Transverse colon (tissue), 4 donors: ENCODE results near the gene ENDOD1. TPM values are rescaled to one million over a fixed set of nuclear protein-coding genes. Genes with fewer than 3 reads are reported as not detected.

Source experiments
- DNase-seq: peaks from one replicate; pipeline ENCODE4 v3.0.0-alpha.2; 2019
- H3K27ac ChIP-seq, 4 donors: fragments of 200-600 bp; sonication (generic); 2 replicates each; pipeline ENCODE4 v1.5.1; 2016 to 2018; ENCODE audit warnings: inconsistent platforms in 4 of 4
- H3K27me3 ChIP-seq: fragments of 200-600 bp; sonication (generic); 2 replicates; pipeline ENCODE4 v1.5.1; 2017; ENCODE audit warnings: inconsistent platforms
- H3K36me3 ChIP-seq, 4 donors: fragments of 200-600 bp; sonication (generic); 2 replicates each; pipeline ENCODE4 v1.5.1; 2017 to 2019; ENCODE audit warnings: inconsistent platforms in 4 of 4
- H3K4me1 ChIP-seq, 4 donors: fragments of 200-600 bp; sonication (generic); 2 replicates each; pipeline ENCODE4 v1.5.1; 2017 to 2020; ENCODE audit warnings: inconsistent platforms in 4 of 4
- H3K4me3 ChIP-seq, 4 donors: fragments of 200-600 bp; sonication (generic); 1 replicate in 1 of 4; 2 replicates in 3 of 4; pipeline versions ENCODE4 v1.5.1 to v1.6.1; 2017 to 2019; ENCODE audit warnings: inconsistent platforms in 4 of 4
- H3K9me3 ChIP-seq, 2 donors: fragments of 200-600 bp; sonication (generic); 2 replicates each; pipeline ENCODE4 v1.5.1; 2017 to 2019; ENCODE audit warnings: inconsistent platforms in 2 of 2
- CTCF ChIP-seq, 5 experiments: fragments of 200-600 bp in 3 of 5; fragments of 450-650 bp in 2 of 5; sonication (generic) in 3 of 5; IDR thresholded peaks; 1 replicate in 2 of 5; 2 replicates in 3 of 5; pipeline ENCODE4 v1.5.1; 2016 to 2017; ENCODE audit warnings: antibody characterized with exemption in 5 of 5, inconsistent platforms in 3 of 5, mild to moderate bottlenecking in 2 of 5, moderate library complexity in 1 of 5
- EP300 ChIP-seq: sonication (generic); formaldehyde crosslinking; IDR thresholded peaks from one replicate; pipeline ENCODE4 v1.6.1; 2017; ENCODE audit warnings: antibody characterized with exemption, low read depth
- POLR2A ChIP-seq: fragments of 450-650 bp; IDR thresholded peaks from one replicate; pipeline ENCODE4 v1.6.1; 2016; ENCODE audit warnings: antibody characterized with exemption, mild to moderate bottlenecking, moderate library complexity
- POLR2AphosphoS5 ChIP-seq, 3 donors: sonication (generic); formaldehyde crosslinking; IDR thresholded peaks; one replicate each; pipeline ENCODE4 v1.6.1; 2016; ENCODE audit warnings: antibody characterized with exemption in 3 of 3
- WGBS, 2 donors: methylation state at CpG; one replicate each; pipeline ENCODE4 v1.1.5; 2018; ENCODE audit warnings: low coverage in 1 of 2; 5-methylcytosine and 5-hydroxymethylcytosine counted together
- in situ Hi-C, 4 donors: fragments of 200-750 bp; cut with MboI; loops; one replicate each; pipeline versions ENCODE4 v1.15.0 to v1.15.1; 2017; ENCODE audit warnings: low sequenced_read_pairs in 3 of 4, low pct_ligation_motif_present in 1 of 4, low pct_unique_long_range_greater_than_20kb in 1 of 4
- intact Hi-C: fragments of 100-400 bp; cut with DNase I; formaldehyde crosslinking; loops from one replicate; pipeline ENCODE4 v1.15.1; 2023; ENCODE audit warnings: low total_unique reads
- total RNA-seq, 4 donors: library from RNA; depleted of rRNA; stranded (reverse); fragments of >200 nt; gene quantifications; one replicate each; pipeline ENCODE4 v1.1.0, GENCODE V29; 2016

ENDOD1 gene
- 10 to 100 TPM; 36.4 to 86.2 (median 73.2) TPM for total RNA-seq

DNA sequence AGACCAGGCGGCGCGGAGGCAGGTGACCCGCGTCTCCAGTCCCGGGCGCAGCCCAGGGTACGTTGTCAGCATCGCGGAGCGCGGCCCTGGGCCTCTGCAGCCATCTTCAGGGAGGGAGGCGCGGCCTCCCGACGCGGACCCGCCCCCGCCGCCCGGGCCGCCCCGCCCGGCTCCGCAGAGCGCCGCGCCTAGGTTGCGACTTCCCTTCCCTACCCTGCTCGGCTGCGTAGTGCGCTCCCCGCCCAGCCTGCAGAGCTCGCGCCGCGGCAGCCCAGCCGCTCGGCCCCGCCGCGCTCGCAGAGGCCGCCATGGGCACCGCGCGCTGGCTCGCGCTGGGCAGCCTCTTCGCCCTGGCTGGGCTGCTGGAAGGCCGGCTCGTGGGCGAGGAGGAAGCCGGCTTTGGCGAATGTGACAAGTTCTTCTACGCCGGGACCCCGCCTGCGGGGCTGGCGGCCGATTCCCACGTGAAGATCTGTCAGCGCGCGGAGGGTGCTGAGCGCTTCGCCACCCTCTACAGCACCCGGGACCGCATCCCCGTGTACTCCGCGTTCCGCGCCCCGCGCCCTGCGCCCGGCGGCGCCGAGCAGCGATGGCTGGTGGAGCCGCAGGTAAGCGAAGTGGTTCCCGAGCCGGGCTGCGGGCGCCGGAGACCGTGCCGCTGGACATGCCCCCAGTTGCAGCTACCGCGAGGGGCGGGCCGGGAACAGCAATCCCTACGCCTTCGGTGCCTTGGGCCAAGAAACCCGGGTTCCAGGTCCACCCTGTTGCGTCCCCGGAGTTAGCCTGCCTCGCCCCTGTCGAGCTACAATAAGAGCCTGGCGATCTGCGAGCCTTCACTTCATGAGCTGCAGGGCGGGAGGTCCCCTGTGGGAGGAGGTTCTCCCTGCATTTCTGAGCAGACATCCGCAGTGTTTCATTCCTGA, at the start of gene ENDOD1:
TSS of gene ENDOD1 (plus strand) at position 227 of the 923 bp plus-strand sequence. CDS start at position 309, 82 bp downstream.
- H3K36me3 ChIP-seq, result no peaks in the 10 kb centered on the region
- intact Hi-C loops (no loop called here), in situ Hi-C loops (no loop called here)
- no peaks in the 10 kb centered on the region for H3K9me3 ChIP-seq
- peak; percentile 22 for TF ChIP-seq POLR2A
- TF ChIP-seq CTCF (IDR thresholded peaks at IDR 0.05), result peak in 2 of 5 experiments; percentile 20 to 25
- no peak for TF ChIP-seq EP300
- TF ChIP-seq POLR2AphosphoS5 (IDR thresholded peaks at IDR 0.05), result peak; percentile 62 to 95 (median 94)
- DNase-seq, result peak; percentile 88
- peaks cover 12 to 52% (median 34%) of the 10 kb centered on the region in 4 donors for H3K4me1 ChIP-seq
- peak within 1 kb of the TSS; percentile 92 to 98 (median 98) for H3K27ac ChIP-seq
- H3K27me3 ChIP-seq, result no peaks in the 10 kb centered on the region
- 0% methylated on average over 69 of the region's 106 CpGs; no CpG with 5 or more reads in 1 of the 2 donors for WGBS, 2 donors
- H3K4me3 ChIP-seq, result peak within 1 kb of the TSS; percentile 67 to 97 (median 88)

DNA sequence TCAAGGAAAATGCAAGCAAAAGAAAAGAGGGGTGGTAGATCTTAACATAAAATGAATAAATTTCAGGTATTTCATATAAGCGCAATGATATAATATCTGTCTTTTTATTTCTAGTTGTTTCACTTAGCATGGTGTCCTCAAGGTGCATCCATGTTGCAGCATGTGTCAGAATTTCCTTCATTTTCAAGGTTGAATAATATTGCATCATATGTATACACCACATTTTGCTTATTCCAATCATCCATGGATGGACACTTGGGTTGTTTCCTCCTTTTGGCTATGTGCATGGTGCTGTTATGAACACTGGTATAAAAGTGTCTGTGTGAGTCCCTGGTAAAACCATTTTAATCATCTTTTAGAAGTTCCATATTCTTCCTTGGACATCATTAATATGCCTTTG, 47.4 kb upstream of the ENDOD1 start:
- no peaks in the 10 kb centered on the region for H3K9me3 ChIP-seq
- no peak for DNase-seq
- intact Hi-C loops, result no loop called here
- no peaks in the 10 kb centered on the region for H3K4me1 ChIP-seq
- TF ChIP-seq CTCF (IDR thresholded peaks at IDR 0.05), result no peak
- no peak for TF ChIP-seq POLR2A
- no peak for TF ChIP-seq POLR2AphosphoS5 (IDR thresholded peaks at IDR 0.05)
- TF ChIP-seq EP300, result no peak
- H3K27me3 ChIP-seq, result peaks cover 24% of the 10 kb centered on the region
- in situ Hi-C loops, result no loop called here
- H3K27ac ChIP-seq, result no peak overlapping the region
- H3K36me3 ChIP-seq, result no peaks in the 10 kb centered on the region
- no peak overlapping the region for H3K4me3 ChIP-seq
- WGBS, 2 donors, result 98 to 100% methylated on average over 1 of the region's 1 CpG

- WGBS, 2 donors, result 90% methylated on average over 3 of the region's 3 CpGs; no CpG with 5 or more reads in 1 of the 2 donors
- TF ChIP-seq EP300 (no peak), POLR2A (no peak), POLR2AphosphoS5 (IDR thresholded peaks at IDR 0.05) (no peak), CTCF (IDR thresholded peaks at IDR 0.05) (no peak)
- H3K9me3 ChIP-seq, result no peaks in the 10 kb centered on the region
- in situ Hi-C loops, result no loop called here
- intact Hi-C loops, result no loop called here
- no peaks in the 10 kb centered on the region for H3K36me3 ChIP-seq
- H3K4me1 ChIP-seq, result no peaks in the 10 kb centered on the region
- H3K27ac ChIP-seq, result no peak overlapping the region
- peaks cover 18% of the 10 kb centered on the region for H3K27me3 ChIP-seq
- H3K4me3 ChIP-seq, result no peak overlapping the region
- no peak for DNase-seq
These were observed 46.7 kb upstream of the ENDOD1 start for GRCh38 chr11:95042906-95043305.

GRCh38 chr11:95044010-95044409, 45.6 kb upstream of the ENDOD1 start:
- 55 to 65% methylated on average over 4 of the region's 4 CpGs for WGBS, 2 donors

More at GRCh38 chr11:95044010-95044409, 45.6 kb upstream of the ENDOD1 start:
- Histone ChIP-seq H3K27ac (no peak overlapping the region), H3K9me3 (no peaks in the 10 kb centered on the region), H3K4me3 (no peak overlapping the region), H3K4me1 (no peaks in the 10 kb centered on the region), H3K36me3 (no peaks in the 10 kb centered on the region), H3K27me3 (peaks cover 15% of the 10 kb centered on the region)
- TF ChIP-seq CTCF (IDR thresholded peaks at IDR 0.05), result no peak
- TF ChIP-seq POLR2A, result no peak
- no peak for TF ChIP-seq POLR2AphosphoS5 (IDR thresholded peaks at IDR 0.05)
- no peak for TF ChIP-seq EP300
- DNase-seq, result no peak
- intact Hi-C loops (no loop called here), in situ Hi-C loops (no loop called here)
